Skeletal muscle satellite cell (primary cell): ENCODE data around the gene GBP5.
"Not testable (repeated sequence)": the region's sequence is repeated elsewhere in the genome, so short reads cannot be mapped to it uniquely, and the experiment has no call there.

Source experiments
- H3K27me3 ChIP-seq: 2 replicates; pipeline ENCODE4 v1.7.0; 2013; ENCODE audit warnings: low read length; ENCODE audit not compliant: control insufficient read depth, insufficient read depth
- H3K36me3 ChIP-seq: 2 replicates; pipeline ENCODE4 v1.7.0; 2013; ENCODE audit warnings: mild to moderate bottlenecking, control low read depth, low read length; ENCODE audit not compliant: insufficient read depth
- H3K4me1 ChIP-seq: 2 replicates; pipeline ENCODE4 v1.7.0; 2013; ENCODE audit warnings: low read length; ENCODE audit not compliant: control insufficient read depth, insufficient read depth
- H3K4me2 ChIP-seq: 2 replicates; pipeline ENCODE4 v1.7.0; 2013; ENCODE audit warnings: mild to moderate bottlenecking, low read length
- H3K4me3 ChIP-seq: 2 replicates; pipeline ENCODE4 v1.7.0; 2013; ENCODE audit warnings: low read length
- H3K9ac ChIP-seq: 2 replicates; pipeline ENCODE4 v1.7.0; 2013; ENCODE audit warnings: mild to moderate bottlenecking, low read depth, low read length, moderate library complexity
- H3K9me3 ChIP-seq: replicated peaks from 2 replicates; pipeline ENCODE4 v1.7.0; 2013; ENCODE audit warnings: mild to moderate bottlenecking, control low read depth, low read length

GBP5 gene

GRCh38 chr1:89259283-89259971 is 13.2 kb downstream of the GBP5 start:
- H3K27me3 ChIP-seq: no peaks in the 10 kb centered on the region
- H3K9ac ChIP-seq: no peak overlapping the region
- H3K4me2 ChIP-seq: no peak overlapping the region
- no peaks in the 10 kb centered on the region for H3K9me3 ChIP-seq
- no peak overlapping the region for H3K4me3 ChIP-seq
- H3K36me3 ChIP-seq: no peaks in the 10 kb centered on the region
- peaks cover 18% of the 10 kb centered on the region for H3K4me1 ChIP-seq

GRCh38 chr1:89257041-89257440 is 15.6 kb downstream of the GBP5 start:
- H3K4me3 ChIP-seq: no peak overlapping the region

GRCh38 chr1:89255581-89255980 is 17.1 kb downstream of the GBP5 start:
- not testable (repeated sequence) for H3K9me3 ChIP-seq, H3K9ac ChIP-seq, H3K36me3 ChIP-seq, H3K27me3 ChIP-seq, H3K4me1 ChIP-seq, H3K4me2 ChIP-seq, H3K4me3 ChIP-seq

More at GRCh38 chr1:89257041-89257440, 15.6 kb downstream of the GBP5 start:
- no peaks in the 10 kb centered on the region for H3K27me3 ChIP-seq
- no peaks in the 10 kb centered on the region for H3K9me3 ChIP-seq
- no peak overlapping the region for H3K4me2 ChIP-seq
- peaks cover 8% of the 10 kb centered on the region for H3K4me1 ChIP-seq
- no peak overlapping the region for H3K9ac ChIP-seq
- H3K36me3 ChIP-seq: no peaks in the 10 kb centered on the region

- H3K4me1 ChIP-seq: no peaks in the 10 kb centered on the region
- no peaks in the 10 kb centered on the region for H3K9me3 ChIP-seq
- H3K27me3 ChIP-seq: no peaks in the 10 kb centered on the region
- H3K36me3 ChIP-seq: no peaks in the 10 kb centered on the region
- no peak overlapping the region for H3K4me2 ChIP-seq
- no peak overlapping the region for H3K9ac ChIP-seq
- no peak overlapping the region for H3K4me3 ChIP-seq
These were observed 17.9 kb downstream of the GBP5 start for GRCh38 chr1:89254658-89255287.

GRCh38 chr1:89243046-89243445 is 29.6 kb downstream of the GBP5 start:
- H3K4me2 ChIP-seq: no peak overlapping the region
- H3K27me3 ChIP-seq: no peaks in the 10 kb centered on the region
- H3K4me1 ChIP-seq: no peaks in the 10 kb centered on the region
- no peaks in the 10 kb centered on the region for H3K36me3 ChIP-seq
- H3K9ac ChIP-seq: no peak overlapping the region
- no peaks in the 10 kb centered on the region for H3K9me3 ChIP-seq
- no peak overlapping the region for H3K4me3 ChIP-seq
